ENCODE measurements around the gene TREH. TPM values are rescaled to one million over a fixed set of nuclear protein-coding genes. Genes with fewer than 3 reads are reported as not detected.

TREH gene
- total RNA-seq, 4 donors from 2014 or later: not detected

- H3K36me3 ChIP-seq: no peaks in the 10 kb centered on the region
- no peaks in the 10 kb centered on the region for H3K27me3 ChIP-seq
- no peak for DNase-seq (ENCODE audit: low spot score in 2 of 2)
- no peaks in the 10 kb centered on the region for H3K4me1 ChIP-seq
- WGBS, 2 donors: 66 to 72% methylated on average over 2 of the region's 2 CpGs
- H3K27ac ChIP-seq: no peak overlapping the region
- H3K4me3 ChIP-seq: no peak overlapping the region
- TF ChIP-seq EP300 (IDR thresholded peaks at IDR 0.05): no peak
- TF ChIP-seq POLR2A (IDR thresholded peaks at IDR 0.05): no peak
- TF ChIP-seq, protein P1, sequence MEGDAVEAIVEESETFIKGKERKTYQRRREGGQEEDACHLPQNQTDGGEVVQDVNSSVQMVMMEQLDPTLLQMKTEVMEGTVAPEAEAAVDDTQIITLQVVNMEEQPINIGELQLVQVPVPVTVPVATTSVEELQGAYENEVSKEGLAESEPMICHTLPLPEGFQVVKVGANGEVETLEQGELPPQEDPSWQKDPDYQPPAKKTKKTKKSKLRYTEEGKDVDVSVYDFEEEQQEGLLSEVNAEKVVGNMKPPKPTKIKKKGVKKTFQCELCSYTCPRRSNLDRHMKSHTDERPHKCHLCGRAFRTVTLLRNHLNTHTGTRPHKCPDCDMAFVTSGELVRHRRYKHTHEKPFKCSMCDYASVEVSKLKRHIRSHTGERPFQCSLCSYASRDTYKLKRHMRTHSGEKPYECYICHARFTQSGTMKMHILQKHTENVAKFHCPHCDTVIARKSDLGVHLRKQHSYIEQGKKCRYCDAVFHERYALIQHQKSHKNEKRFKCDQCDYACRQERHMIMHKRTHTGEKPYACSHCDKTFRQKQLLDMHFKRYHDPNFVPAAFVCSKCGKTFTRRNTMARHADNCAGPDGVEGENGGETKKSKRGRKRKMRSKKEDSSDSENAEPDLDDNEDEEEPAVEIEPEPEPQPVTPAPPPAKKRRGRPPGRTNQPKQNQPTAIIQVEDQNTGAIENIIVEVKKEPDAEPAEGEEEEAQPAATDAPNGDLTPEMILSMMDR (IDR thresholded peaks at IDR 0.05): no peak
- peaks cover 0 to 15% (median 0%) of the 10 kb centered on the region in 4 donors for H3K9me3 ChIP-seq
Measured at GRCh38 chr11:118670063-118670462, 9.4 kb downstream of the TREH start.

GRCh38 chr11:118666371-118666770 lies 13.1 kb downstream of the TREH start:
- peaks cover 0 to 10% (median 0%) of the 10 kb centered on the region in 4 donors for H3K9me3 ChIP-seq
- no peak overlapping the region for H3K4me3 ChIP-seq
- no peaks in the 10 kb centered on the region for H3K4me1 ChIP-seq
- TF ChIP-seq POLR2A (IDR thresholded peaks at IDR 0.05) (no peak), EP300 (IDR thresholded peaks at IDR 0.05) (no peak)
- TF ChIP-seq, protein P1 (IDR thresholded peaks at IDR 0.05): no peak
- H3K27ac ChIP-seq: no peak overlapping the region
- no peaks in the 10 kb centered on the region for H3K36me3 ChIP-seq
- no peaks in the 10 kb centered on the region for H3K27me3 ChIP-seq
- WGBS, 2 donors: 78 to 85% methylated on average over 5 of the region's 5 CpGs
- no peak for DNase-seq (ENCODE audit: low spot score in 2 of 2)

GRCh38 chr11:118663902-118664301 lies 15.5 kb downstream of the TREH start:
- WGBS, 2 donors: 63 to 71% methylated on average over 3 of the region's 3 CpGs
- Histone ChIP-seq H3K4me1 (peaks cover 0 to 16% (median 9%) of the 10 kb centered on the region in 4 donors), H3K9me3 (no peaks in the 10 kb centered on the region), H3K4me3 (no peak overlapping the region), H3K36me3 (no peaks in the 10 kb centered on the region), H3K27ac (no peak overlapping the region), H3K27me3 (no peaks in the 10 kb centered on the region)
- no peak for DNase-seq (ENCODE audit: low spot score in 2 of 2)
- no peak for TF ChIP-seq POLR2A (IDR thresholded peaks at IDR 0.05)
- TF ChIP-seq, protein P1 (IDR thresholded peaks at IDR 0.05): no peak
- no peak for TF ChIP-seq EP300 (IDR thresholded peaks at IDR 0.05)

DNA sequence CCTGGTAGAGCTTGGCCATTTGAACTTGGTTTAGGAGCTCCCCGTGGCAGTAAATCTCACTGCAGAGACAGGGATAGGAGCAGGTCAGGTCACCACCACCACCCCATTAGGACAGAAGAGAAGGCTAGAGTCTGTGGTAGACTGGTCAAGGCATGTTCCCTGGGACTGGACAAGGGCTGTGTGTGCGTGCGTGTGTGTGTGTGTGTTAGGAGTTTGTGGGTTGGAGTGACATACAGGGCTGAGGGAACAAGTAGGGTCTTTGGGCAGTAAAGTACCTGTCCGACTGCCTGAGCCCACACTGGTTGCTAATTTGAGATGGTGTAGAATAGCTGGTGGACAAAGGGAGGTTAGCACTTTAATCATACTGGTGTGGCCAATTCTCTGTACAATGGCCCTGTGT lies 16.1 kb downstream of the TREH start:
- no peak for DNase-seq (ENCODE audit: low spot score in 2 of 2)
- TF ChIP-seq EP300 (IDR thresholded peaks at IDR 0.05): no peak

DNA sequence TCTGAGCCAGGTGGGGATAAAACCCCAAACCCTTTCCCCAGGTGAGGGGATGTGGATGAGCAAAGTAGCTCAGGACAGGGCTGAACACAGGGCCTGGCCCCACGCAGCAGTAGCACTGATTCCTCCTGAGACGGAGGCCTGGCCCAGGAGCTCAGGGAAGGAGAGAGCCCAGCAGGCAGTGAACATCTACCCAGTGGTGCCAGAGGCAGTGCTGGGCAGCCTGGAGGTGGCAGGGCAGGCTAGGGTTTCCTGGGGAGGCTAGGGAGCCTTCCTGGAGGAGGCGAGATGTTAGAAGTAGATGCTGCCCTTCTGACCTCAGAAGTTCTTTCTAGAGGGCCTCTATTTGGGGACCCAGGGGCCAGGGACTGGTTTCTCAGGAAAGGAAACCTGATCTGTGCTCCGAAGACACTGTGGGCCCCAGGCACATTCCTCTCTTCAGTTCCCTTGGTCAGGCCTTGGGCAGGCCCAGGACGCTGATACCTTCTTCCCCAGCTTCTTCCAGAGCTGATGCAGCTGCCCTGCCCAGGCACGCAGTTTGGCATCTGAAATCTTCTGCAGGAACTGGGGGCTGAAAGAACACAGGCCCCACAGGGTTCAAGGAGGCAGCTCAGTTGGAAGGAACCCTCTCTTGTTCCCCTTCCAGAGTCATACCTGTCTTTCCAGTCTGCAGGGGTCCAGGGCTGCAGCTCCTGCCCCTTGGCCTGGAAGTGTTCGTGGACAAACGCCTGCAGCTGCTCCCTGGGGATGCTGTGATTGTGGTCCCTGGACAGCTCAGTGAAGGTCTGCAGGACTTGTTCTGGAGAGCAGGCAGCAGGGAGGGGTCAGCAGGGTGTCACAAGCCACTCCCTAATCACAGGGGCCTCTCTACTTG lies 16.8 kb downstream of the TREH start:
- TF ChIP-seq POLR2A (IDR thresholded peaks at IDR 0.05) (no peak), EP300 (IDR thresholded peaks at IDR 0.05) (no peak)
- TF ChIP-seq, protein P1 (IDR thresholded peaks at IDR 0.05): no peak
- H3K9me3 ChIP-seq: no peaks in the 10 kb centered on the region
- peaks cover 0 to 19% (median 9%) of the 10 kb centered on the region in 4 donors for H3K4me1 ChIP-seq
- H3K36me3 ChIP-seq: peaks cover 0 to 4% (median 0%) of the 10 kb centered on the region in 3 donors
- H3K4me3 ChIP-seq: no peak overlapping the region
- no peak overlapping the region for H3K27ac ChIP-seq
- WGBS, 2 donors: 54 to 58% methylated on average over 7 to 8 of the region's 8 CpGs
- DNase-seq (ENCODE audit: low spot score in 2 of 2): no peak
- no peaks in the 10 kb centered on the region for H3K27me3 ChIP-seq

More for the DNA sequence above, 16.1 kb downstream of the TREH start:
- WGBS, 2 donors: 82 to 88% methylated on average over 4 of the region's 4 CpGs
- Histone ChIP-seq H3K36me3 (no peaks in the 10 kb centered on the region), H3K27me3 (no peaks in the 10 kb centered on the region), H3K4me1 (peaks cover 0 to 19% (median 9%) of the 10 kb centered on the region in 4 donors), H3K9me3 (no peaks in the 10 kb centered on the region), H3K27ac (no peak overlapping the region), H3K4me3 (no peak overlapping the region)
